IMR-90 (cell line): Measurements from ENCODE around the gene BCL2L12. TPM values are rescaled to one million over a fixed set of nuclear protein-coding genes. Genes with fewer than 3 reads are reported as not detected.

Source experiments
- ATAC-seq: fragments of 200-7000 bp; cut with Tn5 transposase; 2 replicates; pipeline ENCODE4 v1.9.1; 2020; ENCODE audit warnings: low read depth, mild to moderate bottlenecking, moderate library complexity
- BruUV-seq: library from RNA; stranded (reverse); fragments of 400-500 nt; replicated peaks from 2 replicates; lab custom pipeline; 2021; lab: Mats Ljungman, UMichigan
- CTCF ChIA-PET: fragments of 300-600 bp; formaldehyde crosslinking; extraction: SDS; loops from one replicate; lab custom pipeline; 2021; ENCODE audit warnings: antibody characterized with exemption; lab: Yijun Ruan, JAX
- POLR2A ChIA-PET: fragments of 300-600 bp; sonication (Branson Sonifier 250); formaldehyde crosslinking; loops from one replicate; lab custom pipeline; 2022; ENCODE audit warnings: antibody characterized with exemption; ENCODE audit not compliant: unreplicated experiment; lab: Charles Lee
- DNase-seq: peaks from one replicate; pipeline ENCODE4 v3.0.0; 2013
- H2AFZ ChIP-seq: replicated peaks from 2 replicates; pipeline ENCODE3; 2013; ENCODE audit warnings: low read length, mild to moderate bottlenecking; ENCODE audit not compliant: poor library complexity
- H2AK5ac ChIP-seq: 2 replicates; pipeline ENCODE4 v1.6.1; 2013; ENCODE audit warnings: low read depth, low read length, inconsistent platforms
- H2AK9ac ChIP-seq: replicated peaks from 2 replicates; pipeline ENCODE3; 2013; ENCODE audit warnings: mild to moderate bottlenecking, low read depth, low read length, moderate library complexity; ENCODE audit not compliant: poor library complexity
- H2BK120ac ChIP-seq: 2 replicates; pipeline ENCODE4 v1.6.1; 2013; ENCODE audit warnings: low read depth, low read length, inconsistent platforms
- H2BK15ac ChIP-seq: 3 replicates; pipeline ENCODE4 v1.6.1; 2013; ENCODE audit warnings: low read depth, low read length, inconsistent platforms
- H2BK20ac ChIP-seq: 2 replicates; pipeline ENCODE4 v1.6.1; 2013; ENCODE audit warnings: low read depth, mild to moderate bottlenecking, inconsistent platforms, low read length, moderate library complexity
- H2BK5ac ChIP-seq: 2 replicates; pipeline ENCODE4 v1.6.1; 2013; ENCODE audit warnings: mild to moderate bottlenecking, low read depth, low read length, inconsistent platforms; ENCODE audit not compliant: poor library complexity, severe bottlenecking
- H3K14ac ChIP-seq: replicated peaks from 2 replicates; pipeline ENCODE4 v1.6.1; 2013; ENCODE audit warnings: low read depth, low read length, inconsistent platforms
- H3K18ac ChIP-seq: 2 replicates; pipeline ENCODE4 v1.6.1; 2013; ENCODE audit warnings: low read depth, low read length, control low read depth
- H3K23ac ChIP-seq: 2 replicates; pipeline ENCODE4 v1.6.1; 2013; ENCODE audit warnings: low read depth, low read length, inconsistent platforms
- H3K27ac ChIP-seq: 2 replicates; pipeline ENCODE4 v1.5.1; 2013; ENCODE audit warnings: mild to moderate bottlenecking, control low read depth, low read length; ENCODE audit not compliant: insufficient read depth
- H3K27me3 ChIP-seq: 2 replicates; pipeline ENCODE4 v1.6.1; 2013; ENCODE audit warnings: low read length; ENCODE audit not compliant: control insufficient read depth, insufficient read depth
- H3K36me3 ChIP-seq: 2 replicates; pipeline ENCODE4 v1.6.1; 2013; ENCODE audit warnings: low read length, mixed read lengths; ENCODE audit not compliant: control insufficient read depth, insufficient read depth
- H3K4ac ChIP-seq: 2 replicates; pipeline ENCODE4 v1.6.1; 2013; ENCODE audit warnings: low read depth, low read length, inconsistent platforms
- H3K4me1 ChIP-seq: 2 replicates; pipeline ENCODE4 v1.6.1; 2013; ENCODE audit warnings: low read length, mixed read lengths; ENCODE audit not compliant: control insufficient read depth, insufficient read depth
- H3K4me2 ChIP-seq: 2 replicates; pipeline ENCODE4 v1.6.1; 2013; ENCODE audit warnings: low read depth, mild to moderate bottlenecking, control low read depth, low read length, moderate library complexity
- H3K4me3 ChIP-seq: 2 replicates; pipeline ENCODE4 v1.5.1; 2013; ENCODE audit warnings: low read depth, mild to moderate bottlenecking, control low read depth, low read length, moderate library complexity; ENCODE audit not compliant: insufficient read depth
- H3K56ac ChIP-seq: 2 replicates; pipeline ENCODE4 v1.6.1; 2013; ENCODE audit warnings: low read length, inconsistent platforms; ENCODE audit not compliant: insufficient read depth; ENCODE audit errors: extremely low read depth
- H3K79me1 ChIP-seq, 2 experiments: 2 replicates each; pipeline ENCODE4 v1.6.1; 2013; ENCODE audit warnings: low read length in 2 of 2, inconsistent platforms in 1 of 2, low read depth in 1 of 2
- H3K9ac ChIP-seq: 2 replicates; pipeline ENCODE4 v1.6.1; 2013; ENCODE audit warnings: low read depth, low read length, control low read depth
- H3K9me1 ChIP-seq: 2 replicates; pipeline ENCODE4 v1.6.1; 2013; ENCODE audit warnings: low read length, inconsistent platforms; ENCODE audit not compliant: insufficient read depth
- H3K9me3 ChIP-seq: 2 replicates; pipeline ENCODE4 v1.6.1; 2013; ENCODE audit warnings: low read length; ENCODE audit not compliant: control insufficient read depth, insufficient read depth
- H4K20me1 ChIP-seq: 2 replicates; pipeline ENCODE4 v1.6.1; 2013; ENCODE audit warnings: low read length, inconsistent platforms; ENCODE audit not compliant: insufficient read depth
- H4K5ac ChIP-seq: 2 replicates; pipeline ENCODE4 v1.6.1; 2013; ENCODE audit warnings: mild to moderate bottlenecking, low read depth, low read length, control low read depth
- H4K8ac ChIP-seq, 2 experiments: 2 replicates each; pipeline ENCODE4 v1.6.1; 2013; ENCODE audit warnings: low read depth in 2 of 2, low read length in 2 of 2, control low read depth in 1 of 2, inconsistent platforms in 1 of 2
- H4K91ac ChIP-seq: 2 replicates; pipeline ENCODE4 v1.6.1; 2013; ENCODE audit warnings: low read depth, low read length, inconsistent platforms; ENCODE audit not compliant: insufficient read depth
- RFX5 ChIP-seq: IDR thresholded peaks from 2 replicates; pipeline ENCODE4 v1.8.0; 2012; ENCODE audit warnings: low read depth, mild to moderate bottlenecking, low read length, moderate library complexity
- WGBS, 2 experiments: methylation state at CpG; one replicate each; pipeline versions ENCODE4 v1.1.5 to v1.1.7; 2013; ENCODE audit warnings: missing lambda C conversion rate in 2 of 2; ENCODE audit not compliant: insufficient read length in 1 of 2; ENCODE audit errors: extremely low coverage in 2 of 2; 5-methylcytosine and 5-hydroxymethylcytosine counted together
- dilution Hi-C: fragments of 300-500 bp; cut with HindIII; formaldehyde crosslinking; loops from one replicate; pipeline ENCODE4 v1.14.3; 2018; ENCODE audit warnings: low sequenced_read_pairs; ENCODE audit not compliant: unreplicated experiment
- in situ Hi-C: fragments of 300-500 bp; cut with MboI; formaldehyde crosslinking; loops from 3 replicates; pipeline ENCODE4 v1.14.3; 2019; ENCODE audit warnings: low sequenced_read_pairs, inconsistent platforms, mixed read lengths
- intact Hi-C: fragments of 100-400 bp; cut with micrococcal nuclease; formaldehyde crosslinking; loops from 2 replicates; pipeline ENCODE4 v1.10.0; 2022
- polyA plus RNA-seq, 3 experiments: library from polyadenylated mRNA; depleted of rRNA; stranded (reverse); fragments of >200 nt; gene quantifications; 2 replicates each; pipeline ENCODE4 v1.2.3, GENCODE V29; 2012; ENCODE audit warnings: low replicate concordance in 1 of 3
- total RNA-seq: library from RNA; depleted of rRNA; stranded (reverse); fragments of >200 nt; gene quantifications from 2 replicates; pipeline ENCODE4 v1.2.3, GENCODE V29; 2012

The BCL2L12 gene
- total and polyA plus RNA-seq, 2 of the 4 experiments (the other 2 are of a cell fraction) = 3.9 to 32.6 TPM

- in situ Hi-C loops (loop anchor here (10.0 kb wide), 1 partner anchor 168 kb away; the partner anchor contains the start of gene RPS11), dilution Hi-C loops (no loop called here), intact Hi-C loops (no loop called here)
- Histone ChIP-seq H4K20me1 (peaks cover 19% of the 10 kb centered on the region), H3K23ac (no peak overlapping the region), H4K8ac (no peak overlapping the region), H2BK15ac (no peak overlapping the region), H3K4me1 (peaks cover 9% of the 10 kb centered on the region), H3K36me3 (peaks cover 42% of the 10 kb centered on the region), H3K4me2 (no peak overlapping the region), H3K14ac (no peak overlapping the region), H2BK5ac (no peak overlapping the region), H3K27ac (no peak overlapping the region), H3K9me1 (peaks cover 3% of the 10 kb centered on the region; the same call in 1 of the 2 replicates), H3K79me1 (peaks cover 12 to 62% of the 10 kb centered on the region in 2 experiments; a peak in 3 of 4 replicates), H3K27me3 (no peaks in the 10 kb centered on the region), H2BK20ac (no peak overlapping the region), H3K4ac (no peak overlapping the region), H4K5ac (no peak overlapping the region), H2AFZ (no peak overlapping the region), H2BK120ac (no peak overlapping the region), H4K91ac (no peak overlapping the region), H2AK9ac (no peak overlapping the region), H3K9ac (no peak overlapping the region), H3K9me3 (no peaks in the 10 kb centered on the region), H3K4me3 (no peak overlapping the region), H3K56ac (no peak overlapping the region), H3K18ac (no peak overlapping the region), H2AK5ac (no peak overlapping the region)
- no peak for TF ChIP-seq RFX5
- ChIA-PET POLR2A (no interaction called here), CTCF (no interaction called here)
- no TSS peak for BruUV-seq
- 96% methylated on average over 7 of the region's 12 CpGs; no CpG with 5 or more reads in 1 of the 2 experiments for whole genome bisulfite sequencing, 2 experiments
- ATAC-seq = no peak
- DNase-seq = no peak
Measured at GRCh38 chr19:49663224-49663623, 2.5 kb upstream of the BCL2L12 start.
